HCT116 (cell line): Measurements from ENCODE around the gene ELF3.

Experiments
- ELF1 ChIP-seq: IDR thresholded peaks from 2 replicates; pipeline ENCODE4 v1.6.1; 2012; ENCODE audit warnings: low read depth, borderline replicate concordance
- POLR2AphosphoS5 ChIP-seq: IDR thresholded peaks from 2 replicates; pipeline ENCODE4 v1.6.1; 2011; ENCODE audit warnings: mild to moderate bottlenecking, low read depth, low read length, moderate library complexity
- ZNF274 ChIP-seq: fragments of 200-500 bp; sonication (Bioruptor generic); IDR thresholded peaks from 2 replicates; pipeline ENCODE4 v1.6.1; 2014; ENCODE audit warnings: mild to moderate bottlenecking, low read depth, low read length, inconsistent platforms
- TF ChIP-seq, protein P1 (sequence below), 3 experiments: fragments of 200-600 bp in 1 of 3; sonication (generic) in 1 of 3; IDR thresholded peaks in 2 of 3; conservative IDR thresholded peaks in 1 of 3; 2 replicates each; pipeline ENCODE4 v1.5.1; 2012 to 2017; ENCODE audit warnings: low read depth in 2 of 3, low read length in 2 of 3, antibody characterized with exemption in 1 of 3, borderline replicate concordance in 1 of 3, control low read depth in 1 of 3, mild to moderate bottlenecking in 1 of 3, mixed read lengths in 1 of 3, mixed run types in 1 of 3, moderate library complexity in 1 of 3; ENCODE audit not compliant: insufficient read depth in 1 of 3

DNA sequence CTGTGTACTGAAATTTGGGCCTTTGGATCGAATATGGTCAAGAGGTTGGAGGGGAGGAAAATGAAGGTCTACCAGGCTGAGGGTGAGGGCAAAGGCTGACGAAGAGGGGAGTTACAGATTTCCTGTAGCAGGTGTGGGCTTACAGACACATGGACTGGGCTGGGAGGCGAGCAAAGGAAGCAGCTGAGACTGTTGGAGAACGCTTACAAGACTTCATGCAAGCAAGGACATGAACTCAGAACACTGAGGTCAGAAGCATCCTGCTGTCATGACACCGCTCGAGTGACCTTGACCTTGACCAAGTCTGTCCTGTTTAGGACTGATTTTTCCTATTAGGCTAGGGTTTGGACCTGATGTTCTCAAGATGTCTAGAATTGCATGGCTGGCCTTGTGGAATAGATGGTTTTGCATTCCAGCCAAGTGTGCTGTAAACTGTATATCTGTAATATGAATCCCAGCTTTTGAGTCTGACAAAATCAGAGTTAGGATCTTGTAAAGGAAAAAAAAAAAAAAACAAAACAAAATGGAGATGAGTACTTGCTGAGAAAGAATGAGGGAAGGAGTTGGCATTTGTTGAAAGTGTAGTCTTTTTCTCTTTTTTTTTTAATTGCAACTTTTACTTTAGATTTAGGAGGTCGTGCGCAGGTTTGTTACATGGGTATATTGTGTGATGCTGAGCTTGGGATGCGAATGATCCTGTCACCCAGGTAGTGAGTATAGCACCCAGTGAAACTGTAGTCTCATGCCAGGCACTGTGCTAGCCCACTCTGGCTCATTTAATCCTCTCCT lies 5.8 kb downstream of the ELF3 start:
- TF ChIP-seq, protein P1, sequence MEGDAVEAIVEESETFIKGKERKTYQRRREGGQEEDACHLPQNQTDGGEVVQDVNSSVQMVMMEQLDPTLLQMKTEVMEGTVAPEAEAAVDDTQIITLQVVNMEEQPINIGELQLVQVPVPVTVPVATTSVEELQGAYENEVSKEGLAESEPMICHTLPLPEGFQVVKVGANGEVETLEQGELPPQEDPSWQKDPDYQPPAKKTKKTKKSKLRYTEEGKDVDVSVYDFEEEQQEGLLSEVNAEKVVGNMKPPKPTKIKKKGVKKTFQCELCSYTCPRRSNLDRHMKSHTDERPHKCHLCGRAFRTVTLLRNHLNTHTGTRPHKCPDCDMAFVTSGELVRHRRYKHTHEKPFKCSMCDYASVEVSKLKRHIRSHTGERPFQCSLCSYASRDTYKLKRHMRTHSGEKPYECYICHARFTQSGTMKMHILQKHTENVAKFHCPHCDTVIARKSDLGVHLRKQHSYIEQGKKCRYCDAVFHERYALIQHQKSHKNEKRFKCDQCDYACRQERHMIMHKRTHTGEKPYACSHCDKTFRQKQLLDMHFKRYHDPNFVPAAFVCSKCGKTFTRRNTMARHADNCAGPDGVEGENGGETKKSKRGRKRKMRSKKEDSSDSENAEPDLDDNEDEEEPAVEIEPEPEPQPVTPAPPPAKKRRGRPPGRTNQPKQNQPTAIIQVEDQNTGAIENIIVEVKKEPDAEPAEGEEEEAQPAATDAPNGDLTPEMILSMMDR (IDR thresholded peaks at IDR 0.05 in 2 of 3, conservative IDR thresholded peaks at IDR 0.05 in 1 of 3; ENCODE audit: borderline replicate concordance in 1 of 3, insufficient read depth in 1 of 3, low read depth in 2 of 3, low read length in 2 of 3) = no peak
- TF ChIP-seq POLR2AphosphoS5 (peak; percentile 50; the same call in 1 of the 2 replicates), ELF1 (no peak), ZNF274 (no peak)
